Lung microvascular endothelial cell (primary cell): Measurements from ENCODE around the gene WDR5. TPM values are rescaled to one million over a fixed set of nuclear protein-coding genes. Genes with fewer than 3 reads are reported as not detected.

Experiments used
- DNase-seq, 2 donors: peaks; one replicate each; pipeline versions ENCODE4 v3.0.0 to v3.0.0-alpha.2; 2010; ENCODE audit warnings: low read depth in 2 of 2
- total RNA-seq: library from RNA; depleted of rRNA; stranded (reverse); fragments of >200 nt; gene quantifications from 2 replicates; pipeline ENCODE4 v1.2.1, GENCODE V29; 2014

WDR5 gene
- total RNA-seq, 1 donor from 2014 or later = 14.7 TPM

GRCh38 chr9:134158242-134158641, 22.4 kb downstream of the WDR5 start:
- DNase-seq = no peak

- no peak for DNase-seq
Measured at GRCh38 chr9:134158753-134159392, 23.0 kb downstream of the WDR5 start.

- DNase-seq = no peak
Measured at GRCh38 chr9:134159566-134160245, 23.8 kb downstream of the WDR5 start.

- no peak for DNase-seq
Measured at GRCh38 chr9:134161647-134162046, 25.8 kb downstream of the WDR5 start.

- DNase-seq = no peak
Measured at GRCh38 chr9:134162212-134162775, 26.4 kb downstream of the WDR5 start.

- peak in 1 of 2 donors; percentile 33 for DNase-seq
Measured at GRCh38 chr9:134162926-134163370, 27.1 kb downstream of the WDR5 start.

- DNase-seq = peak; percentile 60 to 70
Measured at GRCh38 chr9:134163371-134164196, 27.7 kb downstream of the WDR5 start.

- no peak for DNase-seq
Measured at GRCh38 chr9:134164879-134165278, 29.0 kb downstream of the WDR5 start.

- DNase-seq = peak; percentile 24 to 46
Measured at GRCh38 chr9:134165357-134166315, 29.8 kb downstream of the WDR5 start.

GRCh38 chr9:134166374-134166773, 30.5 kb downstream of the WDR5 start:
- no peak for DNase-seq

- DNase-seq = no peak
Measured at GRCh38 chr9:134167530-134167931, 31.6 kb downstream of the WDR5 start.

GRCh38 chr9:134168757-134169550, 33.1 kb downstream of the WDR5 start:
- DNase-seq = no peak

GRCh38 chr9:134169724-134170401, 34.0 kb downstream of the WDR5 start:
- DNase-seq = no peak

- DNase-seq = no peak
Measured at GRCh38 chr9:134170532-134171315, 34.8 kb downstream of the WDR5 start.

- DNase-seq = no peak
Measured at GRCh38 chr9:134171316-134172197, 35.7 kb downstream of the WDR5 start.

GRCh38 chr9:134172198-134173126, 36.6 kb downstream of the WDR5 start:
- no peak for DNase-seq
